HepG2 (cell line): ENCODE results near the gene SMIM1. TPM values are rescaled to one million over a fixed set of nuclear protein-coding genes. Genes with fewer than 3 reads are reported as not detected.

Experiments used
- DR1 ChIP-seq: sonication (generic); formaldehyde crosslinking; IDR thresholded peaks from 2 replicates; pipeline ENCODE4 v1.8.0; 2021; ENCODE audit warnings: mild to moderate bottlenecking, missing genetic modification reagents, inconsistent platforms
- FOXC1 ChIP-seq: sonication (generic); formaldehyde crosslinking; IDR thresholded peaks from 2 replicates; pipeline ENCODE4 v1.8.0; 2022; ENCODE audit warnings: mild to moderate bottlenecking, missing genetic modification reagents, borderline replicate concordance
- GABPA ChIP-seq, 2 experiments: IDR thresholded peaks; 2 replicates each; pipeline ENCODE4 v1.6.1; 2011 to 2016; ENCODE audit warnings: low read depth in 2 of 2, low read length in 1 of 2, missing biosample characterization in 1 of 2, missing genetic modification characterization in 1 of 2
- HMG20B ChIP-seq: conservative IDR thresholded peaks from 2 replicates; pipeline ENCODE4 v1.6.1; 2016; ENCODE audit warnings: missing genetic modification reagents, missing compliant biosample characterization
- HNRNPL ChIP-seq: fragments of 200-400 bp; formaldehyde crosslinking; IDR thresholded peaks from 2 replicates; pipeline ENCODE4 v1.6.1; 2017; ENCODE audit warnings: mild to moderate bottlenecking, low read depth, low read length
- KLF13 ChIP-seq: sonication (generic); formaldehyde crosslinking; IDR thresholded peaks from 2 replicates; pipeline ENCODE4 v1.4.0; 2020; ENCODE audit warnings: mild to moderate bottlenecking, missing genetic modification reagents
- NFIC ChIP-seq: IDR thresholded peaks from 2 replicates; pipeline ENCODE4 v1.6.1; 2012; ENCODE audit warnings: mild to moderate bottlenecking, low read length, inconsistent platforms
- NFYC ChIP-seq: IDR thresholded peaks from 2 replicates; pipeline ENCODE4 v1.6.1; 2016; ENCODE audit warnings: missing genetic modification reagents, missing compliant biosample characterization
- SIN3A ChIP-seq: IDR thresholded peaks from 2 replicates; pipeline ENCODE4 v1.6.1; 2011; ENCODE audit warnings: low read depth, mild to moderate bottlenecking, control low read depth, low read length, borderline replicate concordance
- TEAD3 ChIP-seq: optimal IDR thresholded peaks from 2 replicates; pipeline ENCODE3; 2016; ENCODE audit warnings: borderline replicate concordance
- TP53 ChIP-seq: sonication (generic); formaldehyde crosslinking; conservative IDR thresholded peaks from 2 replicates; pipeline ENCODE4 v1.4.0; 2020; ENCODE audit warnings: missing genetic modification reagents
- ZFP36 ChIP-seq: fragments of 150-350 bp; IDR thresholded peaks from 2 replicates; pipeline ENCODE4 v1.6.1; 2018; ENCODE audit warnings: borderline replicate concordance, low read length, low read depth; ENCODE audit not compliant: partially characterized antibody
- ZKSCAN5 ChIP-seq: sonication (generic); formaldehyde crosslinking; IDR thresholded peaks from 2 replicates; pipeline ENCODE4 v1.5.1; 2020; ENCODE audit warnings: mild to moderate bottlenecking, missing genetic modification reagents
- ZNF253 ChIP-seq: sonication (generic); formaldehyde crosslinking; IDR thresholded peaks from 2 replicates; pipeline ENCODE4 v1.8.0; 2022; ENCODE audit warnings: mild to moderate bottlenecking, missing genetic modification reagents, borderline replicate concordance
- ZNF260 ChIP-seq: sonication (generic); formaldehyde crosslinking; IDR thresholded peaks from 2 replicates; pipeline ENCODE4 v1.4.0; 2020; ENCODE audit warnings: missing genetic modification reagents, low read depth, mild to moderate bottlenecking, borderline replicate concordance
- ZNF3 ChIP-seq: IDR thresholded peaks from 2 replicates; pipeline ENCODE4 v1.7.0; 2017; ENCODE audit warnings: inconsistent platforms
- ZNF335 ChIP-seq: sonication (generic); formaldehyde crosslinking; IDR thresholded peaks from 2 replicates; pipeline ENCODE4 v1.4.0; 2020; ENCODE audit warnings: missing genetic modification reagents
- polyA plus RNA-seq, 8 experiments: library from polyadenylated mRNA; depleted of rRNA in 3 of 8; stranded (reverse) in 7 of 8; unstranded in 1 of 8; fragments of >200 nt; fragmentation: Illumina TruSeq in 4 of 8; extraction: Trizol in 4 of 8; gene quantifications; 2 replicates each; pipeline versions ENCODE4 v1.2.1 to v1.2.3, GENCODE V29; 2011 to 2016; ENCODE audit warnings: low read depth in 4 of 8, missing spikeins in 1 of 8, mixed read lengths in 1 of 8; ENCODE audit not compliant: insufficient read depth in 1 of 8
- total RNA-seq, 5 experiments: library from RNA; depleted of rRNA; stranded (reverse); fragments of >200 nt; fragmentation: Illumina TruSeq; extraction: Trizol; gene quantifications; 2 replicates each; pipeline ENCODE4 v1.2.3, GENCODE V29; 2016; ENCODE audit warnings: low read depth in 1 of 5
- TF ChIP-seq, protein P1 (sequence below): conservative IDR thresholded peaks from 2 replicates; pipeline ENCODE4 v1.6.1; 2018; ENCODE audit warnings: missing genetic modification reagents
- TF ChIP-seq, protein P2 (sequence below): sonication (generic); formaldehyde crosslinking; IDR thresholded peaks from 2 replicates; pipeline ENCODE4 v1.5.1; 2020; ENCODE audit warnings: missing genetic modification reagents, mild to moderate bottlenecking, borderline replicate concordance
- TF ChIP-seq, protein P3 (sequence below): sonication (generic); formaldehyde crosslinking; IDR thresholded peaks from 2 replicates; pipeline ENCODE4 v1.8.1; 2023; ENCODE audit warnings: mild to moderate bottlenecking, missing genetic modification reagents
- TF ChIP-seq, protein P4 (sequence below): sonication (generic); formaldehyde crosslinking; IDR thresholded peaks from 2 replicates; pipeline ENCODE4 v1.5.0; 2020; ENCODE audit warnings: mild to moderate bottlenecking, missing genetic modification reagents, borderline replicate concordance

The SMIM1 gene
- total and polyA plus RNA-seq, 2 of the 13 experiments (the other 11 are each of a cell fraction or from before 2014, with no cell fraction given) = 12.4 to 56.3 TPM

DNA sequence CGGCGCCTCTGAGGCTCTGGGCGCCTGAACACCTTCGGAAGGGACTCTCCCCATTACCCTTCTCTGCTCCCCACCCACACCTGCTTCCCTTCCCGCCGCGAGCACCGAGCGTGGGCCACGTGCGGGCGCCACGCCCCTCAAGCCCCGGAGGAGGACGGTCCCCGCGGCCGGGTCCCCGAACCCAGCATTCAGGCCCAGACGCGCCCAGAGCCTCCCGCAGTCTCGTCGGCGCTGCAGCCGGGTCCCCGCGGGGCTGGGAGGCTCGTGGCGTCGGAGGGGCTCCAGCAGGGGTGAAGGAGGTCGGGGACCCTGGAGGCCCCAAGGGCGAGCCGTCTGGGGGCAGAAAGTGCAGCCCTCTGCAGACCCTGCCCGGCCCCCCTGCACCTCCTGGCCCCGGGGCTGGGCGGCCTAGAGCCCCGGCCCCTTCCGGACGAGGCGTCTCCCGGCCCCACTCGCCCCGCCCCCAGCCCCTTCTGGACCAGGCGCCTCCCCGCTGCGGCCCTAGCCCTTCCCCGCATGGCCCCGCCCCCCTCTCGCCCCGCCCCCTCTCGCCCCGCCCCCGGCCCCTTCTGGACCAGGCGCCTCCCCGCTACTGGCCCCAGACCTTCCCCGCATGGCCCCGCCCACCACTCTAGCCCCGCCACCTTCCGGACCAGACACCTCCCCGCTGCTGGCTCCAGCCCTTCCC is 378 bp upstream of the SMIM1 start (continued):
- TF ChIP-seq GABPA (IDR thresholded peaks at IDR 0.05; ENCODE audit: low read depth, low read length) (no peak), GABPA (CRISPR knock-in tag; IDR thresholded peaks at IDR 0.05; ENCODE audit: low read depth) (no peak; the same call in 1 of the 2 replicates), FOXC1 (no peak), ZFP36 (no peak), TEAD3 (CRISPR knock-in tag) (no peak), KLF13 (CRISPR knock-in tag) (no peak), SIN3A (peak; percentile 65; the same call in 1 of the 2 replicates), DR1 (0 out of 2 replicates have a peak, but pooled peaks have one; percentile 34), ZNF253 (CRISPR knock-in tag) (no peak), TP53 (CRISPR knock-in tag) (no peak), HMG20B (no peak), ZNF335 (CRISPR knock-in tag) (peak; percentile 52; the same call in 1 of the 2 replicates), ZKSCAN5 (CRISPR knock-in tag) (no peak), ZNF260 (0 out of 2 replicates have a peak, but pooled peaks have one; percentile 49), ZNF3 (CRISPR knock-in tag) (no peak), HNRNPL (no peak), NFYC (no peak; the same call in 1 of the 2 replicates), NFIC (no peak)
- TF ChIP-seq, protein P1, sequence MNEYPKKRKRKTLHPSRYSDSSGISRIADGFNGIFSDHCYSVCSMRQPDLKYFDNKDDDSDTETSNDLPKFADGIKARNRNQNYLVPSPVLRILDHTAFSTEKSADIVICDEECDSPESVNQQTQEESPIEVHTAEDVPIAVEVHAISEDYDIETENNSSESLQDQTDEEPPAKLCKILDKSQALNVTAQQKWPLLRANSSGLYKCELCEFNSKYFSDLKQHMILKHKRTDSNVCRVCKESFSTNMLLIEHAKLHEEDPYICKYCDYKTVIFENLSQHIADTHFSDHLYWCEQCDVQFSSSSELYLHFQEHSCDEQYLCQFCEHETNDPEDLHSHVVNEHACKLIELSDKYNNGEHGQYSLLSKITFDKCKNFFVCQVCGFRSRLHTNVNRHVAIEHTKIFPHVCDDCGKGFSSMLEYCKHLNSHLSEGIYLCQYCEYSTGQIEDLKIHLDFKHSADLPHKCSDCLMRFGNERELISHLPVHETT (CRISPR knock-in tag) = no peak
- TF ChIP-seq, protein P2, sequence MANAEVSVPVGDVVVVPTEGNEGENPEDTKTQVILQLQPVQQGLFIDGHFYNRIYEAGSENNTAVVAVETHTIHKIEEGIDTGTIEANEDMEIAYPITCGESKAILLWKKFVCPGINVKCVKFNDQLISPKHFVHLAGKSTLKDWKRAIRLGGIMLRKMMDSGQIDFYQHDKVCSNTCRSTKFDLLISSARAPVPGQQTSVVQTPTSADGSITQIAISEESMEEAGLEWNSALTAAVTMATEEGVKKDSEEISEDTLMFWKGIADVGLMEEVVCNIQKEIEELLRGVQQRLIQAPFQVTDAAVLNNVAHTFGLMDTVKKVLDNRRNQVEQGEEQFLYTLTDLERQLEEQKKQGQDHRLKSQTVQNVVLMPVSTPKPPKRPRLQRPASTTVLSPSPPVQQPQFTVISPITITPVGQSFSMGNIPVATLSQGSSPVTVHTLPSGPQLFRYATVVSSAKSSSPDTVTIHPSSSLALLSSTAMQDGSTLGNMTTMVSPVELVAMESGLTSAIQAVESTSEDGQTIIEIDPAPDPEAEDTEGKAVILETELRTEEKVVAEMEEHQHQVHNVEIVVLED = no peak
- TF ChIP-seq, protein P3, sequence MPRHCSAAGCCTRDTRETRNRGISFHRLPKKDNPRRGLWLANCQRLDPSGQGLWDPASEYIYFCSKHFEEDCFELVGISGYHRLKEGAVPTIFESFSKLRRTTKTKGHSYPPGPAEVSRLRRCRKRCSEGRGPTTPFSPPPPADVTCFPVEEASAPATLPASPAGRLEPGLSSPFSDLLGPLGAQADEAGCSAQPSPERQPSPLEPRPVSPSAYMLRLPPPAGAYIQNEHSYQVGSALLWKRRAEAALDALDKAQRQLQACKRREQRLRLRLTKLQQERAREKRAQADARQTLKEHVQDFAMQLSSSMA (CRISPR knock-in tag) = no peak
- TF ChIP-seq, protein P4, sequence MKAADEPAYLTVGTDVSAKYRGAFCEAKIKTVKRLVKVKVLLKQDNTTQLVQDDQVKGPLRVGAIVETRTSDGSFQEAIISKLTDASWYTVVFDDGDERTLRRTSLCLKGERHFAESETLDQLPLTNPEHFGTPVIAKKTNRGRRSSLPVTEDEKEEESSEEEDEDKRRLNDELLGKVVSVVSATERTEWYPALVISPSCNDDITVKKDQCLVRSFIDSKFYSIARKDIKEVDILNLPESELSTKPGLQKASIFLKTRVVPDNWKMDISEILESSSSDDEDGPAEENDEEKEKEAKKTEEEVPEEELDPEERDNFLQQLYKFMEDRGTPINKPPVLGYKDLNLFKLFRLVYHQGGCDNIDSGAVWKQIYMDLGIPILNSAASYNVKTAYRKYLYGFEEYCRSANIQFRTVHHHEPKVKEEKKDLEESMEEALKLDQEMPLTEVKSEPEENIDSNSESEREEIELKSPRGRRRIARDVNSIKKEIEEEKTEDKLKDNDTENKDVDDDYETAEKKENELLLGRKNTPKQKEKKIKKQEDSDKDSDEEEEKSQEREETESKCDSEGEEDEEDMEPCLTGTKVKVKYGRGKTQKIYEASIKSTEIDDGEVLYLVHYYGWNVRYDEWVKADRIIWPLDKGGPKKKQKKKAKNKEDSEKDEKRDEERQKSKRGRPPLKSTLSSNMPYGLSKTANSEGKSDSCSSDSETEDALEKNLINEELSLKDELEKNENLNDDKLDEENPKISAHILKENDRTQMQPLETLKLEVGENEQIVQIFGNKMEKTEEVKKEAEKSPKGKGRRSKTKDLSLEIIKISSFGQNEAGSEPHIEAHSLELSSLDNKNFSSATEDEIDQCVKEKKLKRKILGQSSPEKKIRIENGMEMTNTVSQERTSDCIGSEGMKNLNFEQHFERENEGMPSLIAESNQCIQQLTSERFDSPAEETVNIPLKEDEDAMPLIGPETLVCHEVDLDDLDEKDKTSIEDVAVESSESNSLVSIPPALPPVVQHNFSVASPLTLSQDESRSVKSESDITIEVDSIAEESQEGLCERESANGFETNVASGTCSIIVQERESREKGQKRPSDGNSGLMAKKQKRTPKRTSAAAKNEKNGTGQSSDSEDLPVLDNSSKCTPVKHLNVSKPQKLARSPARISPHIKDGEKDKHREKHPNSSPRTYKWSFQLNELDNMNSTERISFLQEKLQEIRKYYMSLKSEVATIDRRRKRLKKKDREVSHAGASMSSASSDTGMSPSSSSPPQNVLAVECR (CRISPR knock-in tag) = peak; percentile 67
